CD4-positive, alpha-beta T cell treated with Interleukin-6 at 100 ng/mL for 8 hours (primary cell): ENCODE results near the gene KLF13.
A peak's percentile ranks its signal among the peaks of the same experiment; 100 is the strongest.
"Not testable (repeated sequence)": the region's sequence is repeated elsewhere in the genome, so short reads cannot be mapped to it uniquely, and the experiment has no call there.

Source experiments
- DNase-seq: peaks from one replicate; pipeline ENCODE4 v3.0.0-alpha.2; 2020; ENCODE audit warnings: mixed read lengths, low spot score

KLF13 gene

DNA sequence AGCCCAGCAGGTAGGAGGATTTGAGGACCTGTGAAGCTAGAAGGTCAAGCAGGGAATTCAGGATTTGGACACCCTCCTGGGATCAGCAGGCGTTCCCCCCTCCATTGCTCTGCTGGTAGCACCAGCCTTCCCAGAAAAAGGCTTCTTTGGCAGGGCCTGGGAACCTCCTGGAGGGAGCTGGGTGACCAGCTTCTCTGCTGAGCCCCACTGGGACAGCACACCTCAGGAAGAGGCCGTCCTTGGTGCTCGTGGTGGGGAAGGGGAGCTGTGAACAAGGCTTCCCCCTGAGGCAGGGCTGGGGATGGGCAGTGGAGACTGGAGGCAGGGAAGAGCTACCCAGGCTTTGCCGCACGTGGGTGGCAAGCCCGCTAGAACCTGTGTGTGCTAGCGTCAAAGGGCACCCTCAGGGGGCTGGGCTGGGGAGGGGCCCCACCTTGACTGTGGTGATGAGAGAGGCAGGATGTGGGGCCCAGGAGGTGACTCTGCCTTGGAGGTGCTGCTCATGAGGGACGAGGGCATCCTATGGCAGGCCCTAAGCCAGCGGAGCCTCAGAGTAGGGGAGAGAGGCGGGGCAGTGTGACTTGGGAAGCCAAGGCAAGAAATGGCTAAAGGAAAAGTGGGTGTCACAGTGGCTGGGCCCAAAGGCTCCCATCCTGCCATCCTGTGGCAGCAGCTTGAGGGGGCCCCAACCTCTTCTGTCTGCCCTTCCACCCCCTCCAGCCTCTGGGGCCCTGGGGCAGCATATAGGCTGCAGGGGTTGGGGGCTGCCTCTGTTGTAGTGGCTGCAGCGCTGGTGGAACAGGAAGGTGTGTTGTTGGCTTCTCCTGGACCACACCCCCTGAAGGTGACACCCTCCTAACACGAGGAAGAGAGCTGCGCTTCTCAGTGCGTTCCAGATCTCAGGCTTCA, 20.7 kb downstream of the KLF13 start:
- peak; percentile 88 for DNase-seq

DNA sequence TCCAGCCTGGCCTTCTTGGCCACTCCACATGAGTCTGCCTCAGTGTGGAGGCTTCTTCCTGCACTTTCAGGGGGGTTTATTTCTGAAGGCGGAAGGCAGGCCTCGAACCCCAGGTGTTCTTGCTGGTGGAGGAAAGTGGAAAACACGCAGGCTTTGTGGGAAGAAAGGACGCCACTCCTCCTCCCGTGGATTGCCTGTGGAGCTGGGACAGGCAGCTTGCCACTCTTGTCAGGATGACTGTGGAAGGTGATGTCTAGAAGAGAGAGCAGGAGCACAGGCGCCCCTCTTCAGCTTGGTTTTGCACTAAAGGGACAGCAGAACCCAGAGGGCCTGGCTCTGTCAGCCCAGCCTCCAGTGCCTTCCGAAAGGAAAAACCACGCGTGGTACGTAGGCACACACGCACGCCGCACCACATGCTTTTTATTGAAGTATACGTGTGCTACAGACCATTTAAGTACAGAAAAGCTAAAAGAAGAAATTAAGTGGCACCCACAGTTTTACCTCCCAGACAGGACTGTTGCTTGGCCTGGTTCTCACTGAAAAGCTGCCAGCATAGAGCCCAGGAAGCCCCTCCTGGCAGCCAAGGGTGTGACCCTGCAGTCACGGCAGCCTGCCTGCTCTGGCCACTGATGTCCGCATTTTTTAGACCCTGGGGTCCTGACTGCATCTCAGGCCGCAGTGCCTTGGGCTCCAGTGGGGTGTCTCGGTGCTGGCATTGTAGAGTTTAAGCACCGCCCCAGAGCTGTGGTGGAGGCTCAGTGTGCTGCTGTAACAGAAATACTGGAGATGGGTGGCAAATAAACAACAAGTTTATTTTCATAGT, 21.6 kb downstream of the KLF13 start:
- no peak for DNase-seq

DNA sequence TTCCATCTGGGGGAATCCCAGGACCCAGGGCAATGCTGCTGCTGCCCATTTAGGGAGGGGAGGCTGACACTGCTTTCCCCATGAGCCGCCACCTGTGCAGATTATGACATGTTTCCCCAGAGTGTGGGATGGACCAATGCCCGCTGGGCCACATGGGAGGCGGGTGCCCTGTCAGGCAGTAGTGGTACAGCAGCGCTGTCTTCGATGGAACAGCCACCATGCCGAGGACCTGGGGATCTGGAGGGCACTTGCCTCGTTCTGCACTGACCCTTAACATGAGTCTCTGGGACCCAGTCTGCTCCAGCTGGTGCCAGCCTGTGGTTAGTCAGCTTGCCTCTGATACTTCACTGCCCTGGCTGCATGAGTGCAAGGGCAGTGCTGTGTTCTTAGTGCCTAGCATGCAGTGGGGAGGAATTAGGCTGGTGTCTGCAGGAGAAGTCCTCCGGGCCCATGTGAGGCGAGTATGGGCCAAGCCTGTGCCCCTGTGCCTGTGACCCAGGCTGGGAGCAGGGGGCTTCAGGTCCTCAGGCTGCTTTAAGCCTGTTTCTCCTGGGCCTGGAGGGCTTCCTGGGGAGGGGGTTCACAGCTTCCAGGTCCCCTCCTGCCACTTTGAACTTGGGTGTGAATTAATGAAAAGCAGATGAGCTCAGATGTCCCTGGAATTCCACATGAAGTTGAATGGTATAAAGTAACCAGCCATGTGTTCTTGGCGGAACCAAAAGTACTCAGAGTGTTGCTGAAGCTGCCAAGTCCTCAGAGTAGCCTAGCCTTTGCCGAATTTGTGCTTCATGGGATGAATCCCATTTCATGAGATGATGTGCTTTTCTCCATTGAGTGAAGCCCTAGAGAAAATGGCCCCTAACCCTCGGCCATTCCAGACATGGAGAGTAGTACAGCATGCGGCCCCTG, 22.9 kb downstream of the KLF13 start:
- no peak for DNase-seq

DNA sequence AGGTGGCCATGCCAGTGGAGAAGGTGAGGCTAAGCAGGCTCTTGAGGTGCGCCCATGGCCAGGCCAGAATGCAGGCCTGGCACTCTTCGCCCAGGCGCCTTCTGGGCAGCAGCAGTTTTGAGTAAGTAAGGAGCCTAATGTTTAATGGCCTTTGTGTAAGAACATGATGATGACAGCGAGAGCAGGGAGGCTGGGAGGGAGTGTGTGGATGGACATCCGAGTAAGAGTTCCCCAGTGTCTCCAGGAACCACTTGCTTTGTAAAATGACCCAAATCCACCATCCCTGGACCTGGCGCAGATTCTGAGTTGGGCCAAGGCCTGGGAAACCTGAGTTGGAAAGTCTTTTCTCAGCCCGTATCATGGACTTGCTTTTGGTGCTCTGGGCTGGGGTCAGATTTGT, 24.1 kb downstream of the KLF13 start:
- DNase-seq: no peak

DNA sequence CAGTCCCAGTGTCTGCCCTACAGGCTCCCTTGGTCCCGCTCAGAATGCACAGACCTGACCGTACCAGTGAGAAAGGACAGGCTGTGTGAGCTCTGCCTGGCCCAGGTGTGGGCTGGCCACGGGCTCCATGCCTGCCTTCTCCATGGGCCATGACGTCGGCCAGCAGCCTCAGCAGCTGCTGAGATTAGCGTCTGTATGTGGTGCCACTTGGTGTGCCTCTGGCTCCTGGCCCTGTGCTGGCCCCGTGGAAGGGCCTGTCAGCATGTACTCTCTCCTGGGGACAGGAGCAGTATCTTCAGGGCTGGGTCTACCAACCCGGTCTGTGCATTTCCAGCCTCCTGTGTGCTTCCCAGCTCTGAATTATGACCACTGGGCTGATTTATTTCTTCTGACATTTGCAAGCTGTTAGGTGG, 25.7 kb downstream of the KLF13 start:
- DNase-seq: no peak

DNA sequence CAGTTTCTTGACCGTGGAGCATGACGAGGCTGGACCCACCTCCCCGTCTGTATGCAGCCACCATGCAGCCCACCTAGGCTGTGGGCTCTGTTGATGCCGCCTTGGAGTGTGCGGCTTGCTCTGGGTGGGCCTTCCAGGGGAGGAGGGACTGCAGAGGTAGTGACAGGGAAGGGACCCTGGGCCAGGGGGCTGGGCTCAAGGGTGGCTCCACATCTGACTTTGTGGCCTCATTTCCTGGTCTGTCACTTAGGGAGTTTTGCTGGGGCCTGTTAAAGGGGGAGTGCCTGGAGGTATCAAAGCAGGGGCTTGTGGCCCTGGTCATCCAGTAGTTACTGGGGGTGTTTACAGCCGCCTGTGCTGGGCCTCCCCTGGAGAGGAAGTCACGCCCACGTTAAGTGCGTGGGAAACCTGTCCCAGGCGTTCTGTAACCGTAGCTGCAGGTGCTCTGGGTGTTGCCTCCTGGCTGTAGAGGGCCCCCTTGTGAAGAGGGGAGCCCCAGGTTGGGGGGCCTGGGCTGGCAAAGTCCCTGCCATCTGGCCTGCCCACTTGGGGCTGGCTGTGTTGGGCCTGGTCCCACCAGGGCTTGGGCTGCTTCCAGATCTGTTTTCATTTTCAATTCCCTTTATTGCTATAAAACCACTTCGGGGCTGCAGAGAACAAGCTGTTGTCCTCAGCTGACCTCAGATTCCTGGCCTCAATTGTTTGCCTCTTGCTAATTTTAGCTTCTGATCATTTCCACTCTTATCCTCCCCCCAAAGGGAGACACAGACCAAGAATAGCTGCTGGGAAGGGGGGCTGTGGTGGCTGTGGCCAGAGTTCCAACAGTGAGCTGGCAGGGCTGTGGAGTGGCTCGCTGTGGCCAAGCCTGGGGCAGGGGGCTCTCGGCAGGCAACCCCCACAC, 26.5 kb downstream of the KLF13 start:
- peak; percentile 37 for DNase-seq

DNA sequence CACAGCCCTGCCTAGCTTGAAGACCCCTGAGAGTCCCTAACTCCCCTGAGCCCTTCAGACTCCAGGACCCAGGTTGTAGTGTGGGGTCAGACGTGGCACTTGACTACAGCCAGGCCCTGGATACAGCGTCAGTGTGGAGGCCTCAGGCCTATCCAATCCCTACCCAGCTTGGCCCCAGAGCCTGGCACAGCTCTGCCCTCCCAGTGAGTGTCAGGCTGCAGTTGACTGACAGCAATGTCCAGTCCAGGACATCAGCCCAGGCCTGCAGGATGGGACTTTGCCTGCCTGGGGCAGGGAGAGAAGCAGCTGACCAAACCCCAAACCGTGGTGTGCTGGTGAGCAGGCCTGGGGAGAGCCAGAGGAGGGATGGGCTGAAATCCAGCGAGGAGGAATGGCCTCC, 27.3 kb downstream of the KLF13 start:
- DNase-seq: no peak

DNA sequence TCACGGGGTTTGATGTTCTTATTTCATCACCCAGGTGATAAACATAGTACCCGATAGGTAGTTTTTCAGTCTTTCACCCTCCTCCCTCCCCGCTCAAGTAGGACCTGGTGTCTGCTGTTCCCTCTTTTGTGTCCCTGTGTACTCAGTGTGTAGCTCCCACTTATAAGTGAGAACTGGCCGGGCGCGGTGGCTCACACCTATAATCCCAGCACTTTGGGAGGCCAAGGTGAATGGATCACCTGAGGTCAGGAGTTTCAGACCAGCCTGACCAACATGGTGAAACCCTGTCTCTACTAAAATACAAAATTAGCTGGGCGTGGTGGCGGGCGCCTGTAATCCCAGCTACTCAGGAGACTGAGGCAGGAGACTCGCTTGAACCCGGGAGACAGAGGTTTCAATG, 29.5 kb downstream of the KLF13 start:
- not testable (repeated sequence) for DNase-seq

DNA sequence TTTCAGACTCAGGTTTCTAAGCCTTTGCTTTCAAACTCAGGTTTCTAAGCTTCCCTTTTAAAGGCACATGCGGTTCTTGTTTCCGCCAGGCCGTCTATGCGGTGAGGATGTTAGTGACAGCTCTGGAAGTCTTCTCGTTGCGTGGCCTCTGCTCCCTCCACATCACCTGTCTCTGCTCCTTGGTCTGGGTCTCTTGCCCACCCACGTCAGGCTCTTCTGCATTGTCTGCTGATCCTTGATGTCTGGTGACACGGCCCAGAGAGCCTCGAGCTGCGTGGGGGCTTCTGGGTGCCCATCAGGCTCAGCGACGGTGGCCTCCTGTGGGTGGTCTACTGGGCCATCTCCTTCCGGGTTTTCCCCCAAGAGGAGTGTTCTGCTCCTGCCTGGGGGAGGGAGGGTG, 30.5 kb downstream of the KLF13 start:
- DNase-seq: peak; percentile 52

DNA sequence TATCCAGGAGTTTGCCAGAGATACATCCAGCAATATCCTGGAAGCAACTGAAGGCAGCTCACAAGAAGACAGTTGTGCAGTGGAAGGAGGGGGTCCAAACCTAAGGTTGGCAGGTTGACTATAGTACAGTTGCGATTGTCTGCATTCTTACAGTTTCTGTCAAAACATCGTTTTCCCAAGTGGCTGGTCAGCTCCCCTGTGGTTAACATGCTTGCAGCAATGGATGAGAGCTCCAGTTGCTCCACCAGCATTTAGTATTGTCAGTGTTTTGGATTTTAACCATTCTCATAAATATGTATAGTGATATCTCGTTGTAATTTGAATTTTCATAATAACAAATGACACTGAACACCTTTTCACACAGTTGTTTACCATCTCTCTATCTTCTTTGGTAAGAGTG, 31.5 kb downstream of the KLF13 start:
- DNase-seq: no peak

DNA sequence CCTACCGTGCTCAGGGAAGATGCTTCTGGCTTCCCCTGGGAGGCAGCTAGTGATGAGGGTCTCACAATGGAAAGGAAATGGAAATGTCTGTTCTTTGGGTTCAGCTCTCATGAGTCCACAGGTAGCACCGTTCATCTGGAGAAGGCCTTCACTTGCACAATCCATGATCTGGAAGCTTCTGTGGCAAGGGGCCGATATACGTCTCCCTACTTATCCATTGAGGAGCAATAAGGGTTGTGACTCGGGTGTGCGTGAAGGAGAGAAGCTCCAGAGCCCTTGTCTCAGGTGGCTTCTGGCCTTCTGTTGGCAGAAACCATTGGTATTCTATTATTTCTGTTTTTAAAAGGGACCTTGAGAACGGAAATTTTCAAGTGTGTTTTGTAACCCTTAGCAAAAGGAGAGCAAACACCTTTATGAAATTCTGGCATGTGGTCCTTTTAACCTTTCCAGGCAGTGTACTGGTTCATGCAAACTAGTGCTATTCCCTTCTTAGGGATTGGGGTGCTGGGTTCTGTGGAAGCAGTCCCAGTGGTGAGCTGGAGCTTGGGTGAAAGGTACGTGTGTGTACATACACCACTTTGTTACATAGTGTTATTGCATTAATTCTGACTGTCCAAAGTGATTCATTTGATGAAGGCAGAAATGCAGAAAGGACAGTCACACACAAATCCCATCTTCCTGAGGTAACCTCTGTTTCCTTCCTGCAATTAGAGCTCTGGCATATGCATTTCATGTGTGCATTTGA, 32.5 kb downstream of the KLF13 start:
- no peak for DNase-seq

DNA sequence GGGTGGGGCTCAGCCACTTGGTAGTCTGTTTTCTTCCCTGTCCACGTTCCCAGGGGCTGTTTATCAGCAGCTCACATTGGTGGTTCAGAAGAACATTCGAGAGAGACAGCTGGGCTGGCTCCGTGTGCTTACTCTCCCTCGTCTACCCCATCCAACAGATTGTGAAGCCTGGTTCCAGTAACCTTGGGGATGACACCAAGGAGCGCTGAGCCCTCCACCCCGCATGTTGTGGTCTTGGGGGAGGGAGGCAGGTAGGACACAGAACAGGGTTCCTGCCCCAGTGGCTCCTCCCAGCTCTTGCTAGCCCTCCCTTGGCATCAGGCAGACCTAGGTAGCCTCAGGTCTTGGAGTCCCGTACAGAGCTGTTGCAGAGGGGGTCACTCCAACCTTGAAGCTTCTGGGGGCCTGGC, 33.1 kb downstream of the KLF13 start:
- DNase-seq: no peak

DNA sequence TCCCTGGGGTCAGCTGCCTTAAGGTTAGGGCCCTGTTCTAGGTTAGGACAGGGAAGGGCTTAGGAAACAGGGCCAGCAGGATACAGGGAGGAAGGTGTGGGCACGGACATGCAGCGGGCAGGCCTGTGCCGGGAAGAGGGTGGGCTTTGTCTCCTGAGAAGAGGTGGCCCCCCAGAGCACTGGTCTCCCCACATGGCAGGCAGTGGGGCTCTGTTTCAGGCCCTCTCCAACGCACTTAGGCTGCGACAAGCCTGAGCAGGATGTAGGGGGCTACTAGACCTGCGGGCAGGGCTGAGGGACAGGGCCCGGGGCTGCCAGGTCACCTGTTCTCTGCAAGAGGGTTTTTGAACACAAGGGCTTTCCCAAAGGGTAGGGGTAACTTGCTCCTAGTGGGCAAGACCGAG, 33.5 kb downstream of the KLF13 start:
- DNase-seq: no peak

DNA sequence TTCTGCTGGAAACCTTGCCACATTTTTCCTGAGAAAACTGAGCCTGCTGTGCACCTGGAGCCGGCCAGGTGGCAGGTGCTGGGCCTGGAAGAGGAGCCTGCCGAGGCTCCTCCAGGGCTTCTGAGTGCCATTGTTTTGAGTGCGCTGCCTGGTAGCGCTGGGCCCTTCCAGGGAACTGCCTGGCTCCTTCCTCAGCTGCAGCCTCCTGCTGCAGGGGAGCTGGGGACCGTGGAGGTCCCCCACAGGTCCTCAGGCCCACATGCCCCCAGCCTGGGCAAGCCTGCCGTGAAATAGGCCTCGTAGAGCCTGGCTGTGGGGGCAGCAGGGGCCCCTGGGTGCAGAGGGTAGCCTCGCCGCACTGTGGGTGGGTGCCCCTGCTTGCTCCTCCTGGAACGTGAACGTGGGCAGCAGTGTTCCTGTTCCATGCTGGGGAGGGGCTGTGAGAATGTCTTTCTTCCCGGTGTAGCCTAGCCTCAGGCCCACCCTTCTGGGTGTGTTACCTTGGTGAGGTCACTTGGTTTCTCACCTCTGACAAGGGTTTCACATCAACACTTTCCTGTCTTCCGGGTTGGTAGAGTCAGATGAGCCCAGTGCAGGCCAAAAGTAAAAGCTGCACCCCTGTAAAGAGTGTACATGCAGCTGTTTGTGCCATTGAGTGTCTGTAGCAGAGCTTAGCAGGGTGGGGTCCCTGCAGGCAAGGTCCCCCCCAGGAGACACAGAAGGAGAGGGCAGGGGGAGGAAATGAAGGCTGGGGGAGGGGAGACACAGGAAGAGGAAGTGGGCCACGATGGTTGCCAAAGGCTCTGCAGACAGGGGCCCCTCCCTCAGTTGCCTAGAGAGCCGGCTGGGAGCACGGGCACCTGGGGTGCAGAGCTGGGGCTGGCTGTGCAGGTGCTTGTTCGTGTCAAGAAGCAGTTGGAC, 34.5 kb downstream of the KLF13 start:
- DNase-seq: peak; percentile 94

DNA sequence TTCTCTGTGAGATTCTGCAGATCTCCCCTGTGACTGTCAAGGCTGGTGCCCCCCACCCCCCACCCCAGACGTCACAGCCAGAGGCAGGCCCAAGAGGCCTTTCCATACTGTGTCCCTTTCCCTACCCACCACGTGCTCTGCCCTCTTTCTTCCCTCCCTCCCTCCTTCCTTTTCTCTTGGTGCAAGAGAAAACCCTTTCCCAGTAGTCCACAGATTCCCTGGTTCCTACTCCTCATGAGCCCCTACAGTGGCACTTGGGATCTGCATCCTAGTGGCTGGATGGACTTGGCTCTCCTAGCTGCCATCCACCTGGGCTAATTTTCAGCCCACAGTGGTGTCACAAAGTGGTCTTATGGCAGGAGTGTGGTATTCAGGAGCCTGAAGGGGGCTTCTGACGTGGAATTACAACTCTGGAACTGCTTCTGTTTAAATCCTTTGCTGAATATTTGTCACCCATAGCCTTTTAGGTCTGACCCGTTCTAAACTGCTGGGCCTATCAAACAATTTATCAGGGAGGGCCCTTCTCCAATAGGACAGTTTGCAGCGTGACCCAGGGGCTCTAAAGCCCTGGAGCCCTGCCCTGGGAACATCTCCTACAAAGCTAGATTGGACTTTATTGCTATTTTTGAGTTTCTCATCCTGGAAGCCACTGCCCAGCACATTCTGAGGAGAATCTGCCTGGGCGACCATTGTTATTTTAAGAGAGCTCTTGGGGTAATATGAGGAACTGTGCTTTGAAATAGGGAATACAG, 35.3 kb downstream of the KLF13 start:
- no peak for DNase-seq

DNA sequence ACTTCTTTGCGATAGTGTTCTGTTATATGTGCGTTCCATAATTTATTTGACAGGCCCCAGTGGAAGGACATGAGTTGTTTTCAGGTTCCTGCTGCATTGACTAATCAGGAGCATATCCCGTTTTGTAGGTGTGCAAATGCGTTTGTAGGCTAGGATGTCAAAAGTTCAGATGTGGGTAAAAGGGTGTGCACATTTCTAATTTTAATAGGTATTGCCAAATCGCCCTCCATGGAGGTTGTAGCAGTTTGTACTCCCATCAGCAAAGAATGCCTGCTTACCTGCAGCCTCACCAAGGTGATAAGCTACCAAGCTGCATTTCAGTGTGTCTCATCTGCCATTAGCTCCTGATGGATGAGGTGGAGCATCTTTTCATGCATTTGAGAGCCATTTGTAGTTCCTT, 36.3 kb downstream of the KLF13 start:
- DNase-seq: no peak

DNA sequence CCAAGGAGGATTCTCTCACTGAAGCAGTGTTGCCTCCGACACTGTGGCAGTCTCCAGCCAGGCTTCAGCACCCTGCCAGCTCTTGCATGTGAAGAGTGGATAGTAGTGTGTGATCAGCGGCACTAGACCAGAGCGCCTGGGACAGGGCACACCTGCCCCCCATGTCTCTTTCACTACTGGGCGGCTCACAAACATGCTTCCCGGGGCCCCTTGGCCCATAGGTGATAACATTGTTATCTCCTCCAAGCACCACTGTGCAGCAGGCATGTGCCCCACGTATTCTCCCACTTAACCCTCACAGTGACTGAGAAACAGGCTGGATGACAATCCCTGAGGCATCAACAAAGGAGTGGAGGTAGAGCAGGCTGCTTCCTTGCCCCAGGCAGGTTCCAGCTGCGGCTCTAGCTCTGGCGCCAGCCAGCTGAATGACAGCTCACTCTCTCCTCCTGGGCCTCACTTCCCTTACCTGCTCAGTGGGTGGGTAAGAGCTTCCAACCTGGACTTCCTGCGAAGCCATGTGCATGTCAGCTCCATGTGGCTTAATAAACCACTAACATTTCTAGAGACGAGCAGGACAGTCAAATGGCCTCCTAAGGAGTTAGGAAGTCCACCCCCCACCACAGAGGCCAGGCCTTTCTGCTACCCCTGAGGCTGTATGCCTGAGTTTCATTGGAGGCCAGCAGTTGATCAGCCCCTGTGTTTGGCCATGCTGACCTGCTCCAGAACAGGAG, 37.8 kb downstream of the KLF13 start:
- no peak for DNase-seq
